ENCODE data around the gene PXDN. TPM values are rescaled to one million over a fixed set of nuclear protein-coding genes. Genes with fewer than 3 reads are reported as not detected.

PXDN gene
- total and polyA plus RNA-seq, 10 of the 15 experiments (the other 5 are each of a cell fraction or from before 2014, with no cell fraction given): 0.12 to 0.69 (median 0.23) TPM; not detected in 5

GRCh38 chr2:1708476-1709334 is 35.6 kb downstream of the PXDN start:
- RAD21 ChIA-PET (ENCODE audit: unreplicated experiment): no interaction called here
- FAIRE-seq: no peak
- WGBS (ENCODE audit: insufficient coverage, insufficient replicate concordance, low lambda C conversion rate, missing lambda C conversion rate): 34% methylated on average over 33 of the region's 34 CpGs
- Histone ChIP-seq H3K9me3 (replicated peaks; ENCODE audit: control insufficient read depth, insufficient read depth, low read length) (no peaks in the 10 kb centered on the region), H3K4me3 (no peak overlapping the region), H3K27me3 (replicated peaks in 1 of 2; ENCODE audit: control insufficient read depth in 2 of 2, insufficient read depth in 2 of 2, low read length in 1 of 2) (no peaks in the 10 kb centered on the region), H3K79me2 (ENCODE audit: control insufficient read depth, insufficient read depth, low read length) (no peaks in the 10 kb centered on the region), H3K27ac (ENCODE audit: control insufficient read depth, insufficient read depth) (no peak overlapping the region), H3K4me2 (ENCODE audit: control insufficient read depth, insufficient read depth) (no peak overlapping the region), H2AFZ (ENCODE audit: control insufficient read depth, low read depth, low read length) (no peak overlapping the region), H4K20me1 (ENCODE audit: control insufficient read depth, insufficient read depth) (no peaks in the 10 kb centered on the region), H3K9ac (ENCODE audit: control insufficient read depth, insufficient read depth, low read length) (no peak overlapping the region), H3K4me1 (ENCODE audit: control insufficient read depth, insufficient read depth, low read length) (no peaks in the 10 kb centered on the region), H3K36me3 (ENCODE audit: control insufficient read depth in 2 of 2, insufficient read depth in 2 of 2, low read length in 1 of 2) (no peaks in the 10 kb centered on the region)
- TF ChIP-seq STAT1 (conservative IDR thresholded peaks at IDR 0.05): no peak
- no peak for TF ChIP-seq BCL11A (IDR thresholded peaks at IDR 0.05; ENCODE audit: low read depth, low read length)
- no peak for TF ChIP-seq EP300 (IDR thresholded peaks at IDR 0.05; ENCODE audit: borderline replicate concordance in 1 of 2, control insufficient read depth in 1 of 2, low read depth in 2 of 2, low read length in 2 of 2)
- no peak for TF ChIP-seq PKNOX1 (IDR thresholded peaks at IDR 0.05)
- TF ChIP-seq CEBPZ (IDR thresholded peaks at IDR 0.05; ENCODE audit: low read depth, low read length): no peak
- no peak for TF ChIP-seq ZNF24 (IDR thresholded peaks at IDR 0.05)
- intact Hi-C loops (cut with micrococcal nuclease; ENCODE audit: unreplicated experiment) (no loop called here), in situ Hi-C loops (cut with MboI) (no loop called here)
- ATAC-seq: no peak
- POLR2A ChIA-PET: no interaction called here
- DNase-seq (ENCODE audit: low read depth, low spot score): no peak
- CTCF ChIA-PET: no interaction called here
- SMC1A ChIA-PET (ENCODE audit: uncharacterized antibody, unreplicated experiment): no interaction called here
- BruUV-seq (replicated peaks): no TSS peak

All from GM12878 (cell line).